22Rv1 (cell line): ENCODE data around the gene PCSK5.

ENCODE experiments used
- CTCF ChIP-seq: fragments of 450-650 bp; IDR thresholded peaks from 2 replicates; pipeline ENCODE4 v1.5.1; 2017; ENCODE audit warnings: mild to moderate bottlenecking
- ZFX ChIP-seq: fragments of 450-650 bp; IDR thresholded peaks from 2 replicates; pipeline ENCODE4 v1.6.1; 2017; ENCODE audit warnings: antibody characterized with exemption, borderline replicate concordance

GRCh38 chr9:76085596-76085995 lies 195.1 kb downstream of the PCSK5 start:
- no peak for TF ChIP-seq CTCF
- TF ChIP-seq ZFX: no peak
